SH-SY5Y (cell line): ENCODE measurements around the gene DSCAML1.

Source experiments
- GATA2 ChIP-seq: IDR thresholded peaks from 2 replicates; pipeline ENCODE4 v1.6.1; 2011; ENCODE audit warnings: mild to moderate bottlenecking, low read depth, low read length
- GATA3 ChIP-seq: IDR thresholded peaks from 2 replicates; pipeline ENCODE4 v1.6.1; 2011; ENCODE audit warnings: low read depth, mild to moderate bottlenecking, low read length, moderate library complexity

GRCh38 chr11:117570701-117571100 lies 226.3 kb downstream of the DSCAML1 start:
- TF ChIP-seq GATA3 (no peak), GATA2 (no peak)
